ENCODE data around the gene SKI.

The SKI gene

DNA sequence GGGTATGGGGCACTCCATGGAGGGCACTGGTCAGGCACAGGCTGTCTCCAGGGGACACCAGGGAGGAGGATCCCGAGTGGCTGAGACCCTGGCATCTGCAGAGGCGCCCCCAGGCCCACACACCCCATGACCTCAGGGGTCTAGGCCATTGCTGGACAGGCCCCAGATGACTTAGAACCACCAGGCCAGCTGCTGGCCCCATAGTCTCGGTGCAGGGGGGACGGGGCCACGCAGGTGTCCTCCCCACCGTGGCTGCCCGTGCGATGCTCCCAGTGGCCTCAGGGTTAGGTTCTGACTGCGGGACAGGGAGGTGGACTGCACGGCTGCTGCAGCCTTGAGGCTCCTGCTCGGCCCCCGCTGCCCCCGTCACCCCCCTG is 119.3 kb downstream of the SKI start:
- Histone ChIP-seq H3K27me3 (replicated peaks; ENCODE audit: insufficient read depth, low read length) (peaks cover 94% of the 10 kb centered on the region), H3K79me2 (ENCODE audit: low read length) (no peaks in the 10 kb centered on the region), H4K20me1 (ENCODE audit: insufficient read depth, low read length) (no peaks in the 10 kb centered on the region), H3K9ac (ENCODE audit: low read length) (no peak overlapping the region), H3K4me2 (ENCODE audit: low read depth, low read length) (no peak overlapping the region), H3K9me2 (replicated peaks; ENCODE audit: insufficient read depth, low read length) (no peaks in the 10 kb centered on the region), H3K9me3 (replicated peaks; ENCODE audit: insufficient read depth, low read length) (no peaks in the 10 kb centered on the region), H3K4me3 (ENCODE audit: low read length) (no peak overlapping the region), H3K4me1 (ENCODE audit: low read length) (no peaks in the 10 kb centered on the region), H3K36me3 (replicated peaks; ENCODE audit: insufficient read depth, low read length) (no peaks in the 10 kb centered on the region), H3K27ac (ENCODE audit: low read length) (no peak overlapping the region), H2AFZ (ENCODE audit: low read length) (no peak overlapping the region), H3F3A (ENCODE audit: insufficient read depth, low read length) (no peaks in the 10 kb centered on the region)
- DNase-seq = no peak
- TF ChIP-seq CTCF (IDR thresholded peaks at IDR 0.05; ENCODE audit: low read length) = no peak

GRCh38 chr1:2347896-2348295 is 119.8 kb downstream of the SKI start:
- Histone ChIP-seq H2AFZ (ENCODE audit: low read length) (no peak overlapping the region), H3K9me2 (replicated peaks; ENCODE audit: insufficient read depth, low read length) (no peaks in the 10 kb centered on the region), H3K79me2 (ENCODE audit: low read length) (no peaks in the 10 kb centered on the region), H3K27ac (ENCODE audit: low read length) (no peak overlapping the region), H3K36me3 (replicated peaks; ENCODE audit: insufficient read depth, low read length) (no peaks in the 10 kb centered on the region), H3K4me1 (ENCODE audit: low read length) (no peaks in the 10 kb centered on the region), H3F3A (ENCODE audit: insufficient read depth, low read length) (no peaks in the 10 kb centered on the region), H4K20me1 (ENCODE audit: insufficient read depth, low read length) (no peaks in the 10 kb centered on the region), H3K9me3 (replicated peaks; ENCODE audit: insufficient read depth, low read length) (no peaks in the 10 kb centered on the region), H3K27me3 (replicated peaks; ENCODE audit: insufficient read depth, low read length) (peaks cover 96% of the 10 kb centered on the region), H3K4me2 (ENCODE audit: low read depth, low read length) (no peak overlapping the region), H3K4me3 (ENCODE audit: low read length) (no peak overlapping the region), H3K9ac (ENCODE audit: low read length) (no peak overlapping the region)
- no peak for DNase-seq
- TF ChIP-seq EZH2phosphoT487 (IDR thresholded peaks at IDR 0.05; ENCODE audit: low read length) (no peak), CTCF (IDR thresholded peaks at IDR 0.05; ENCODE audit: low read length) (no peak)

DNA sequence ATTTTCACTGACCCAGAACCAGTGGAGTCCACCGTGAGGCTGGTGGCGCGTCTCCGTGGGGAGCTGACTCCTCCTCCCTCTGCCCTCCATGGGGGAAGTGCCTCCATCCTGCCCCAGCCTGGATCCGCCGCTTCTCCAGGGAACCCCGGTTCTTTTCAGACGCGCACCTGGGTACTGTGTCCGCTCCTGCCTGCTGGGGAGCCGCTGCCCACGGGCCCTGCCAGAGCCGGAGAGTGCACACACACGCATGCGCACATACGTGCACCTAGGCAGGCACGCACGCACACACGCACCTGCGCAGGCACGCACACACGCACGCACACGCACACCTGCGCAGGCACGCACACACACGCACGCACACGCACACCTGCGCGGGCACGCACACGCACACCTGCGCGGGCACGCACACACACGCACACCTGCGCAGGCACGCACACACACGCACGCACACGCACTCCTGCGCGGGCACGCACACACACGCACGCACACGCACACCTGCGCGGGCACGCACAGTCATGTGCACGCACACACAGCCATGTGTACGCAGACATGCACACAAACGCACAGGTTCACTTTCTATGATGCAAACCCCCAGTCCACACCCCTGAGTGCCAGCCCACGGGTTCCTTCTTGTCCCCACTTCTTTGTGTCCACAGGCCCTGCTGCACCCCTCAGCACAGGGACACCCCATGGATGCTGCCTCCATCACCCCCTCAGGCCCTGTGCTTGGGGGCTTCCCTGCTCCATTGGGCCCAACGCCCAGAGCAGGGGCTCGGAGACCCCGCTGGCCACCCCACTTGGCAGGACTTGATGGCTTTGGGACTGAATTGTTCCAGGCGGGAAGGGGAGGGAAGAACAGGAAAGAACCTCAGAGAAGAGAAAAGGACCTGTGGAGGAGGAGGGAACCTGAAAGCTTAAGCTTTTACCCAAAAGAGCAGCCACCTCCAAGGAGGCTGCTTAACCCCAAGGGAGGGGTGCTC is 120.5 kb downstream of the SKI start:
- TF ChIP-seq EZH2 (optimal IDR thresholded peaks at IDR 0.05; ENCODE audit: low read depth, low read length) (no peak), CTCF (IDR thresholded peaks at IDR 0.05; ENCODE audit: low read length) (no peak), EZH2phosphoT487 (IDR thresholded peaks at IDR 0.05; ENCODE audit: low read length) (no peak)
- H3F3A ChIP-seq (ENCODE audit: insufficient read depth, low read length) = no peaks in the 10 kb centered on the region
- H3K4me2 ChIP-seq (ENCODE audit: low read depth, low read length) = no peak overlapping the region
- H3K27ac ChIP-seq (ENCODE audit: low read length) = no peak overlapping the region
- no peak overlapping the region for H3K4me3 ChIP-seq (ENCODE audit: low read length)
- no peaks in the 10 kb centered on the region for H3K36me3 ChIP-seq (replicated peaks; ENCODE audit: insufficient read depth, low read length)
- H3K9me2 ChIP-seq (replicated peaks; ENCODE audit: insufficient read depth, low read length) = no peaks in the 10 kb centered on the region
- H3K9me3 ChIP-seq (replicated peaks; ENCODE audit: insufficient read depth, low read length) = no peaks in the 10 kb centered on the region
- no peak overlapping the region for H2AFZ ChIP-seq (ENCODE audit: low read length)
- peaks cover 96% of the 10 kb centered on the region for H3K27me3 ChIP-seq (replicated peaks; ENCODE audit: insufficient read depth, low read length)
- H3K79me2 ChIP-seq (ENCODE audit: low read length) = no peaks in the 10 kb centered on the region
- H3K9ac ChIP-seq (ENCODE audit: low read length) = no peak overlapping the region
- H3K4me1 ChIP-seq (ENCODE audit: low read length) = no peaks in the 10 kb centered on the region
- H4K20me1 ChIP-seq (ENCODE audit: insufficient read depth, low read length) = no peaks in the 10 kb centered on the region
- DNase-seq = no peak

All from MM.1S (cell line).